ENCODE data around the gene RNF5.
"Not testable (repeated sequence)": the region's sequence is repeated elsewhere in the genome, so short reads cannot be mapped to it uniquely, and the experiment has no call there.

Gene RNF5

DNA sequence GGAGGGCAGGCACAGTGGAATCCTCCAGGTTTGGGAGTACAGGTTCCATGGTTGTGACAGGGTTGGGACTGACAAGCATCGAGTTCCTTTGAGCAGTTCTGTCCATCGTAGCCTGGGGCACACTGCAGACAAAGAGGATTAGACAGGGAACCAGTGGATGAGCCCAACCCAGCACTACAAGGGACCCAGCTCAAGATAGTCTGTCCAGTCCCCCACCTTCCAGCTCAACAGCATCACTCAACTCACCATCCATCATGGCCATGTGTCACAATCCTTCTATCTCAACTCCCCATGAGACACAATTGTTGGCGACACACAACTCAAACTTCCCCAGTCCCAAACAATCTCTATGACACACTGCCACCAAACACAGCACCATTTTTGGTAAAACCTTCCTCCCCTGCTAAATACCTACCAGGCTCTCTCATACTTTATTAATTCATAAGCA lies 26.1 kb downstream of the RNF5 start:
- TF ChIP-seq, protein P1, sequence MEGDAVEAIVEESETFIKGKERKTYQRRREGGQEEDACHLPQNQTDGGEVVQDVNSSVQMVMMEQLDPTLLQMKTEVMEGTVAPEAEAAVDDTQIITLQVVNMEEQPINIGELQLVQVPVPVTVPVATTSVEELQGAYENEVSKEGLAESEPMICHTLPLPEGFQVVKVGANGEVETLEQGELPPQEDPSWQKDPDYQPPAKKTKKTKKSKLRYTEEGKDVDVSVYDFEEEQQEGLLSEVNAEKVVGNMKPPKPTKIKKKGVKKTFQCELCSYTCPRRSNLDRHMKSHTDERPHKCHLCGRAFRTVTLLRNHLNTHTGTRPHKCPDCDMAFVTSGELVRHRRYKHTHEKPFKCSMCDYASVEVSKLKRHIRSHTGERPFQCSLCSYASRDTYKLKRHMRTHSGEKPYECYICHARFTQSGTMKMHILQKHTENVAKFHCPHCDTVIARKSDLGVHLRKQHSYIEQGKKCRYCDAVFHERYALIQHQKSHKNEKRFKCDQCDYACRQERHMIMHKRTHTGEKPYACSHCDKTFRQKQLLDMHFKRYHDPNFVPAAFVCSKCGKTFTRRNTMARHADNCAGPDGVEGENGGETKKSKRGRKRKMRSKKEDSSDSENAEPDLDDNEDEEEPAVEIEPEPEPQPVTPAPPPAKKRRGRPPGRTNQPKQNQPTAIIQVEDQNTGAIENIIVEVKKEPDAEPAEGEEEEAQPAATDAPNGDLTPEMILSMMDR (IDR thresholded peaks at IDR 0.05): no peak
- no peak for DNase-seq (ENCODE audit: low spot score)
- no peak overlapping the region for H3K27ac ChIP-seq
- no peak overlapping the region for H3K4me3 ChIP-seq

DNA sequence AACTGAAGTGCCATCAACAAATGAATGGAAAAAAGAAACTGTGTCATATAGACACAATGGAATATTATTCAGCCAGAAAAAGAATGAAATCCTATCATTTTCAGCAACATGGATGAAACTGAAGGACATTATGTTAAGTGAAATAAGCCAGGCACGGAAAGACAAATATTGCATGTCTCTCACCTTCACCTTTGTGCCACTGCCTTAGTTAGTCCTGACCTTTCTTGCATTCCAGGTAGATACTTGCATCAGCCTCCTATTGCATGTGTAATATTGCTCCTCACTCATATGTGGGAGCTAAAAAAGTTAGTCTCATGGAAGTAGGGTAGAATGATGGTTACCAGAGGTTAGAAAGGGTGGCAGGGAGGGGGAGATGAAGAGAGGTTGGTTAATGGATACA lies 30.8 kb downstream of the RNF5 start:
- TF ChIP-seq, protein P1 (IDR thresholded peaks at IDR 0.05): no peak
- no peak overlapping the region for H3K4me3 ChIP-seq
- H3K27ac ChIP-seq: no peak overlapping the region
- no peak for DNase-seq (ENCODE audit: low spot score)

DNA sequence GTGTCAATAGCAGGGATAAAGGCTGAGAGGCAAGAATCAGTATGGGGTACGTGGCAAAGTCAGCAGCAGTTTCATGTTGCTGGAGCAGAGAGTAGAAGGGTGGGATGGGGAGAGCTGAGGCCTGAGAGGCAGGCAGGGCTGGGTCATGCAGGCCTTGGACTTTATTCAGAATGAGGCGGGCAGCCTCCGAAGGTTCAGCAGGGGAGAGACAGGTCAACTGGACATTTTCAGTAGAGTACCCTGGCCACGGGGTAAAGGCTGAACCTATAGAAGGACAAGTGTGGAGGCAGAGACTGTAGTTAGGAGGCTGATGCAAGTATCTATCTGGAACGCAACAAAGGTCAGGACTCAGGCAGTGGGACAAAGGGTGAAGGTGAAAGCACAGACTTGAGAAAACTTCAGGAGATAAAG lies 32.0 kb downstream of the RNF5 start:
- TF ChIP-seq, protein P1 (IDR thresholded peaks at IDR 0.05): no peak
- Histone ChIP-seq H3K4me3 (no peak overlapping the region), H3K27ac (no peak overlapping the region)
- DNase-seq (ENCODE audit: low spot score): no peak

DNA sequence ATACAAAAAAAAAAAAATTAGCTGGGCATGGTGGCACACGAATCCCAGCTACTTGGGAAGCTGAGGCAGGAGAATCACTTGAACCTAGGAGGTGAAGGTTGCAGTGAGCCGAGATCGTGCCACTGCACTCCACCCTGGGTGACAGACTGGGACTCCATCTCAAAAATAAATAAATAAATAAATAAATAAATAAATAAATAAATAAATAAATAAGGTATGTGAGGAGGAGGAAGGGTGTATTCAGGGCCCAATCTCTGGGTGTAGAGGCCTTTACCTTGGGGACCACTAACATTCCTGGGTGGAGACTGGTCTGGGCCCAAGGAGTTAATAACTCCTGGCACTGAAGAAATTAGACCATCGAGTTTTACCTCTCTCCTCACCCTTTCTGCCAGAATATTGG lies 33.2 kb downstream of the RNF5 start:
- H3K4me3 ChIP-seq; DNase-seq (ENCODE audit: low spot score); H3K27ac ChIP-seq: not testable (repeated sequence)

DNA sequence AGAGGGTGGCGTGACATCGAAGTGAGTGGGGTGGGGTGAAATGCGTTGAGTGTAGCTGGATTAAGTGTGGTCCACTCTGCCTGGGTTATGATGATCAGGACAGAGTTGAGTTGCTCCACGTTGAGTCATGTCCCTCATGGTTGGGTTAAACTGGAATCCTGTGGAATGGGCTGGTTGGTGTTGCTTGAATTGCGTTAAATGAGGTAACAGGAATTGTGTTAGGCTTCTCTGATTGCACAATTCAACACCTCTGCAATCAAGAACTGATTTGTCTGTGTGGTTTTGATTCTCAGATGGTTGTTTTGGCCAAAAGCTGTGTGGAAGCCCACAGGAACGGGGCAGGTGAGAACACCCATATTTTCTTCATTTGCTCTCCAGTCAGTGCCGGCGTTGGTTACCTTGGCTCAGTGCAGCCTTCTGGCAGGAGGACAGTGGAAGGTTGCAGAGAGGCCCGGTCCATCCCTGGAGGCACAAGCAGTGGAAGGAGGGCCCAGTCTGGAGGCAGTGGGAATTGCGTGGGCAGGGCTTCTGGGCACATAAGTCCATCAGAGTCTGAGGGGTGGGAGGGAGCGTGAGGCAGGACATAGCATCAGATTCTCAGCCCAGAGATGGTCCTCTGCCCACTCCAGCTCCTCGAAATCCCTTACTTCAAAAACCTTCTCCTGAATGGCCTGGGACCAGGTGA lies 34.0 kb downstream of the RNF5 start:
- Histone ChIP-seq H3K27ac (no peak overlapping the region), H3K4me3 (no peak overlapping the region)
- TF ChIP-seq, protein P1 (IDR thresholded peaks at IDR 0.05): no peak
- DNase-seq (ENCODE audit: low spot score): no peak

DNA sequence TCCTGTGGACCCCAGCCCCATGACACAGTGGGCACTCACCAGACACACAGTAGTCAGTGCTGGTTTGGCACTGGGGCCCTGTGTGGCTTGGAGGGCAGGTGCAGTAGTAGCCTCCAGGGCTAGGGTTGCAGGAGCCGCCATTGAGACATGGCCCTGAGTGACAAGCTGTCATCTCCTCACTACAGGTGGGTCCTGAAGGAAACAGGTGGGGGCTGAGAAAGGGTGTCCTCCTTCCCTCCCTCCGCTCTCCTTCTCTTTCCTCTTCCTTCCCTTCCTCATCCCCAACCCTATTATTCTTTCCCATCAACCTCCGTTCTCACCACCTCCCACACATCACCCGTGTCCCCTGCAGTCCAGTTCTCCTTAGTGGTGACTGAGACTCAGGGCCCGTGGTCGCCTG lies 35.4 kb downstream of the RNF5 start:
- Histone ChIP-seq H3K4me3 (no peak overlapping the region), H3K27ac (no peak overlapping the region)
- no peak for DNase-seq (ENCODE audit: low spot score)
- TF ChIP-seq, protein P1 (IDR thresholded peaks at IDR 0.05): no peak

DNA sequence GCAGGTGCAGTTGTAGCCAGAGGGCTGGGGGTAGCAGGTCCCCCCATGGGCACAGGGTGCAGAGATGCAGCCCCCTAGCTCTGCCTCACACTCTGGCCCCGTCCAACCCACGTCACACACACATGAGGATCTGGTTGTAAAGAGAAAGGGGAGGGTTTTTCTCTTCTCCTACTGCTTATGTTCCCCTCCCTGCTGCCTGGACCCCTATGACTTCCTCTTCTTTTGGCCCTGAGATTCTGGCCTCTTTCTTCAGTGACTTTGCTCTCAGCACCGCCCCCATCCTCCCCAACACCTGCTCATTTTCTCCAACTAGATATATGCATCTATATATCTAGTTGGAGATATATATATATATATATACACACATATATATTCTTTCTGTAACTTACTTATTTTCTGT lies 35.9 kb downstream of the RNF5 start:
- DNase-seq (ENCODE audit: low spot score): no peak
- Histone ChIP-seq H3K27ac (no peak overlapping the region), H3K4me3 (no peak overlapping the region)
- TF ChIP-seq, protein P1 (IDR thresholded peaks at IDR 0.05): no peak
